ENCODE data around the gene CTSH. TPM values are rescaled to one million over a fixed set of nuclear protein-coding genes. Genes with fewer than 3 reads are reported as not detected.
A peak's percentile ranks its signal among the peaks of the same experiment; 100 is the strongest.

The CTSH gene
- total RNA-seq, 3 donors from 2014 or later: 29.6 to 57.4 (median 53.8) TPM

GRCh38 chr15:78927077-78927790, 17.6 kb downstream of the CTSH start:
- Histone ChIP-seq H3K4me3 (no peak overlapping the region), H3K9me3 (no peaks in the 10 kb centered on the region), H3K36me3 (ENCODE audit: low read depth) (no peaks in the 10 kb centered on the region), H3K4me1 (ENCODE audit: low read depth) (no peaks in the 10 kb centered on the region)
- intact Hi-C loops (cut with DNase I, micrococcal nuclease): no loop called here
- no peak for TF ChIP-seq CTCF (IDR thresholded peaks at IDR 0.05)
- DNase-seq (no peak), ATAC-seq (no peak)

DNA sequence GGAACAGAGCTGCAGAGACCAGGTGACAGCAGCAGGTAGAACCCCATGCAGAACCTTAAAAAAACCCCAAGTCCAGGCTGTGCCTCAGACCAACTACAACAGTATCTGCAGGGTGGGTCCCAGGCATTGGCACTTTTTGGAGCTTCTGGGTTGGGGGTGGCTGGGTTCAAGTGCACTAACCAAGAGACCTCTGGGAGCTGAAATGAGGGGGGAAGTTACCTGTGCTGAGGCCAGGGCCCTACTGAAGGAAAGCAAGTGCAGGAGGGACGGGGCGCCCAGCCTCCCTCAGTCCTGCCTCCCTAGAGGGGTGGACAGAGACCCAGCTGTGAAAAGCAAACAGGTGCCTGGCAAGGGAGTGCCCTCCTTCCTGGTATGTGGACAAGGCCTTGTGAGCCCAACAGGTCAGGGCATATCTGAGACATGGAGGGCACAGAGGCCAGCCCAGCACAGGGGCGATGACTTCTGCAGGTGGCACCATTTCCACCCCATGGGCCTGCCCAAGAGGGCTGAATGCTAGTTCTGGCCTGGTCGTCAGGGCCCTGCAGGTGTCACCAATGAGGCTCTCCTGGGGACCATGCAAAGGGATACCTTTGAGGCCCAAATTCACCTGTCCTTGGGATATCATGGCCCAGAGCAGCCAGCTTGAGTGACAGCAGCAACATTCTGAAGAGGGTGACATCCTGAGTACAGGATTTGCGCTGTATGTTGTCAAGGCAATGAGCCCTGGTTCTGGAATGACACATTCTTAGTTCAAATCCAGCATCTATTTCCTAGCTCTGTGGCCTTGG, 18.7 kb downstream of the CTSH start:
- intact Hi-C loops (cut with DNase I, micrococcal nuclease): no loop called here
- Histone ChIP-seq H3K4me3 (no peak overlapping the region), H3K4me1 (ENCODE audit: low read depth) (no peaks in the 10 kb centered on the region), H3K9me3 (no peaks in the 10 kb centered on the region), H3K36me3 (ENCODE audit: low read depth) (no peaks in the 10 kb centered on the region)
- TF ChIP-seq CTCF (IDR thresholded peaks at IDR 0.05): no peak
- no peak for DNase-seq
- ATAC-seq: no peak

DNA sequence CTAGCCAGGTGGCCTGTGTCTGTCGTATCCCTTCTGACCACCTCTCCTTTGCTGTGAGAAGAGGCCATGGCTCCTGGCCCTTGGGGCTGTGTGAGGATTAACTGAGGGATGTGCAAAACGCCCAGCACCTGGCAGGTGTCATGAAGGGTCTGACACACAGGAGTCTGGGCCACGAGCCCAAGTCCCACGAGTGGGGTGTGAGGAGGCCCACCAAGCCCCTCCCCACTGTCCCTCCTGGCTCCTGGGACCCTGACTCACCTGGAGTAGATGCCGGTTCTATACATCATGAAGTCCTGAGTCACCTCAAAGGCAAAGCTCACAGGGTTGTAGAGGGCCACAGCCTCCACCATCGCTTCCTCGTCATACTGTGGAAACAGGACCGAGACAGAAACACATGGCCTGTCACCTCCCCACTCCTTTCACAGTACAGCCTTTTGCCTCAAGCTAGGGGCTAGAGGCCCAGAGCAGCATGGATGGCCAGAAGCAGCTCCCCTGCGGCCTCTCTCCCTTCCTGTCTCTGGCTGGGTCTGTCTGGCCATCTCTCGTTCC, 19.7 kb downstream of the CTSH start:
- no peak for ATAC-seq
- Histone ChIP-seq H3K9me3 (no peaks in the 10 kb centered on the region), H3K4me3 (no peak overlapping the region), H3K36me3 (ENCODE audit: low read depth) (no peaks in the 10 kb centered on the region), H3K4me1 (ENCODE audit: low read depth) (no peaks in the 10 kb centered on the region)
- no peak for TF ChIP-seq CTCF (IDR thresholded peaks at IDR 0.05)
- intact Hi-C loops (cut with DNase I, micrococcal nuclease): no loop called here
- DNase-seq: no peak

DNA sequence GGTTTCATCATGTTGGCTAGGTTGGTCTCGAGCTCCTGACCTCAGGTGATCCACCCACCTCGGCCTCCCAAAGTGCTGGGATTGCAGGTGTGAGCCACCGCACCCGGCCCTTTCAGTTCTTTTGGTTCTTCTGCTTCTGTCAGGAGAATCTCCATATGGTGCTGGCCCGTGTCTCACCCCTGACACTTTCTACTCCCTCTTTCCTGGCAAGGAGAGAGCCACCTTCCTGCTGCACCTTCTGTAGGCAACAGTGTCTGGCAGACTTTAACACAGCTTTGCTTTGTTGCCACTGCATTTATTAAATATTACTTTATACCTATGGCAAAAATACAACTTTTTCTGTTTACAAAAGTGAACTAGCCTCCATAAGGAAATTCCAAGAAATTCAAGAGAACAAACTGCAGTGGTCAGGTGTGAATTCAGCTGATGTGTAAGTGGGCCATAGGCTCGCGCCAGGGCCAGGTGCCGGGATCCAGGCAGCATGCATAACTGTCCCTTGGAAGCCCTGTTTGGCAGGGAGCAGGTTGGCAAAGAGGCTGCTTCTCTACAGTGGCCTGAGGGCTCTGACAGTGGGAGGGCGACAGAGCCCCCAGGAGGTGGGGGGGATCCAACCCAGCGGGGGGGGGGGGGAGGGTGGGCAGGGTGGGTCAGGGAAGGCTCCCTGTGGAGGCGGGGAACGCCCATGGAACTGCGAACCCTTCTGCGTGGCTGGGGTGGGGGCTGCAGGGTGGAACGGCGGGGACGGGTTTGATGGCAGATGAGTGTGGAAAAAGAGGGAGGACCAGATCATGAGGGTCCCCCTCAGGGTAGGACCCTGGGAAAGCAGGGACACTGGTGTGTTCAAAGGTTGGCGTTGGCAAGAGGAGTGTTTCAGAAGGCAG, 21.1 kb downstream of the CTSH start:
- no peak for ATAC-seq
- Histone ChIP-seq H3K4me3 (no peak overlapping the region), H3K9me3 (no peaks in the 10 kb centered on the region), H3K36me3 (ENCODE audit: low read depth) (no peaks in the 10 kb centered on the region), H3K4me1 (ENCODE audit: low read depth) (no peaks in the 10 kb centered on the region)
- peak in 1 of 3 donors; percentile 32 for DNase-seq
- TF ChIP-seq CTCF (IDR thresholded peaks at IDR 0.05): no peak
- intact Hi-C loops (cut with DNase I, micrococcal nuclease): no loop called here

GRCh38 chr15:78923015-78923414, 21.8 kb downstream of the CTSH start:
- no peak overlapping the region for H3K4me3 ChIP-seq
- ATAC-seq: peak; percentile 14
- H3K4me1 ChIP-seq (ENCODE audit: low read depth): no peaks in the 10 kb centered on the region
- no peaks in the 10 kb centered on the region for H3K9me3 ChIP-seq
- no peak for DNase-seq
- intact Hi-C loops (cut with DNase I, micrococcal nuclease): no loop called here
- no peak for TF ChIP-seq CTCF (IDR thresholded peaks at IDR 0.05)
- H3K36me3 ChIP-seq (ENCODE audit: low read depth): no peaks in the 10 kb centered on the region

Measured in mucosa of descending colon (tissue), 3 donors.